Naive thymus-derived CD4-positive, alpha-beta T cell (primary cell): ENCODE results near the gene POMT1. TPM values are rescaled to one million over a fixed set of nuclear protein-coding genes. Genes with fewer than 3 reads are reported as not detected.
A peak's percentile ranks its signal among the peaks of the same experiment; 100 is the strongest.

Experiments used
- ATAC-seq: fragments of 150-1000 bp; cut with Tn5 transposase; 2 replicates; pipeline ENCODE4 v1.10.0; 2021; ENCODE audit warnings: mild to moderate bottlenecking, moderate library complexity
- CTCF ChIA-PET: fragments of 350-600 bp; sonication (Branson Sonifier 250); formaldehyde crosslinking; loops from one replicate; lab custom pipeline; 2021; ENCODE audit warnings: antibody characterized with exemption; lab: Charles Lee
- POLR2A ChIA-PET: fragments of 350-600 bp; sonication (Branson Sonifier 250); formaldehyde crosslinking; loops from one replicate; lab custom pipeline; 2021; ENCODE audit warnings: antibody characterized with exemption, inconsistent platforms; lab: Charles Lee
- DNase-seq, 9 donors: peaks; one replicate each; pipeline versions ENCODE4 v3.0.0 to v3.0.0-alpha.2; 2020 to 2022; ENCODE audit warnings: mixed read lengths in 1 of 9
- H3K27ac ChIP-seq: one replicate; pipeline ENCODE4 v1.7.0; 2013; ENCODE audit warnings: mild to moderate bottlenecking, low read depth, low read length, moderate library complexity
- H3K27me3 ChIP-seq, 2 donors: one replicate each; pipeline ENCODE4 v1.7.0; 2013; ENCODE audit warnings: low read length in 2 of 2, mild to moderate bottlenecking in 2 of 2, moderate library complexity in 2 of 2; ENCODE audit not compliant: control insufficient read depth in 2 of 2, insufficient read depth in 2 of 2
- H3K36me3 ChIP-seq, 3 experiments: 1 replicate in 2 of 3; 2 replicates in 1 of 3; pipeline ENCODE4 v1.7.0; 2013; ENCODE audit warnings: low read length in 3 of 3, mild to moderate bottlenecking in 3 of 3, moderate library complexity in 1 of 3; ENCODE audit not compliant: insufficient read depth in 3 of 3, control insufficient read depth in 2 of 3
- H3K4me1 ChIP-seq, 2 donors: one replicate each; pipeline ENCODE4 v1.7.0; 2013; ENCODE audit warnings: low read length in 2 of 2, mild to moderate bottlenecking in 2 of 2, moderate library complexity in 1 of 2; ENCODE audit not compliant: control insufficient read depth in 2 of 2, insufficient read depth in 2 of 2
- H3K4me3 ChIP-seq: 2 replicates; pipeline ENCODE4 v1.7.0; 2013; ENCODE audit warnings: mild to moderate bottlenecking, low read length
- H3K9me3 ChIP-seq, 3 experiments: 1 replicate in 2 of 3; 2 replicates in 1 of 3; pipeline ENCODE4 v1.7.0; 2013; ENCODE audit warnings: low read length in 3 of 3; ENCODE audit not compliant: control insufficient read depth in 2 of 3
- H3K27ac Mint-ChIP-seq, 9 donors: one replicate each; pipeline ENCODE4 v1.8.0; 2020 to 2022; ENCODE audit warnings: mixed read lengths in 9 of 9, mild to moderate bottlenecking in 8 of 9, moderate library complexity in 5 of 9, inconsistent platforms in 2 of 9
- H3K27me3 Mint-ChIP-seq, 5 donors: one replicate each; pipeline ENCODE4 v1.8.0; 2021 to 2022; ENCODE audit warnings: mixed read lengths in 5 of 5, mild to moderate bottlenecking in 1 of 5
- H3K36me3 Mint-ChIP-seq, 5 donors: one replicate each; pipeline ENCODE4 v1.8.0; 2020 to 2022; ENCODE audit warnings: mixed read lengths in 5 of 5, mild to moderate bottlenecking in 3 of 5, inconsistent platforms in 1 of 5
- H3K4me1 Mint-ChIP-seq, 7 donors: one replicate each; pipeline ENCODE4 v1.8.0; 2020 to 2022; ENCODE audit warnings: mixed read lengths in 7 of 7, mild to moderate bottlenecking in 3 of 7, inconsistent platforms in 1 of 7
- H3K4me3 Mint-ChIP-seq, 10 donors: one replicate each; pipeline ENCODE4 v1.8.0; 2020 to 2022; ENCODE audit warnings: mild to moderate bottlenecking in 10 of 10, mixed read lengths in 10 of 10, moderate library complexity in 6 of 10, inconsistent platforms in 2 of 10
- H3K9me3 Mint-ChIP-seq, 11 donors: one replicate each; pipeline ENCODE4 v1.8.0; 2020 to 2022; ENCODE audit warnings: mixed read lengths in 11 of 11, mild to moderate bottlenecking in 4 of 11, inconsistent platforms in 1 of 11, moderate library complexity in 1 of 11
- intact Hi-C, 2 donors: fragments of 100-400 bp; cut with micrococcal nuclease; formaldehyde crosslinking; loops; one replicate each; pipeline ENCODE4 v1.15.1; 2023
- polyA plus RNA-seq, 2 donors: library from polyadenylated mRNA; unstranded; fragments of 300-500 nt; fragmentation: Illumina TruSeq; gene quantifications; one replicate each; pipeline ENCODE4 v1.2.3, GENCODE V29; 2021
- total RNA-seq, 6 experiments: library from RNA in 5 of 6; stranded (reverse) in 5 of 6; gene quantifications; 1 replicate in 5 of 6; 2 replicates in 1 of 6; pipeline ENCODE4 v1.2.3 and lab custom pipeline; 2021 to 2026

POMT1 gene
- total and polyA plus RNA-seq, 7 experiments from 2014 or later, result 13.3 to 55.8 (median 41.0) TPM

DNA sequence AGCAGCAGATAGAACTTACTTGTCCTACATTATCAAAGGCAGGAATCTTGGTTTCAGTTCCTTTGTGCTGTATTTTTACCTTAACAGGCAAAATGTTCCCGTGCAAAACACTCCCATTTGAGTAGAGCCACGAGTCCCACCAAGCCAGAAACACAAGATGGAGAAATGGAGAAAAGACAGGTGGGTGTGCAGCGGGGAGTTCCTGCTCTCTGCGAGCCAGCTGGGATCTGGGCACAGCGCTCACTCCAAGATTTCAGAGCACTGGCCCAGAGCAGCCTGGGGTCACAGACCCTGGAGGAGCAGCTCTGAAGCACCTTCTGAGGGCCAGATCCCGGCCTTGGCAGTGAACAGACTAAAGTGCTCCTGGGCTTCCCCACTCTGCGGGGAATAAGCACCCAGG is 25.5 kb downstream of the POMT1 start:
- ATAC-seq (no peak), DNase-seq (no peak)
- Histone ChIP-seq H3K27me3 (no peaks in the 10 kb centered on the region), H3K36me3 (peaks cover 0 to 69% (median 19%) of the 10 kb centered on the region in 3 experiments), H3K4me3 (no peak overlapping the region), H3K9me3 (no peaks in the 10 kb centered on the region), H3K4me1 (peaks cover 6 to 10% of the 10 kb centered on the region in 2 donors), H3K27ac (no peak overlapping the region)
- peaks cover 0 to 2% (median 0%) of the 10 kb centered on the region in 11 donors for H3K9me3 Mint-ChIP-seq
- H3K36me3 Mint-ChIP-seq, result peaks cover 0 to 24% (median 5%) of the 10 kb centered on the region in 5 donors
- POLR2A ChIA-PET, result interaction anchor here (1.1 kb wide), 1 partner anchor 11 kb away, joined by 3 read pairs; no protein-coding TSS in a partner anchor
- intact Hi-C loops, result no loop called here
- peak overlapping the region in 6 of 9 donors; percentile 13 to 56 (median 35) for H3K27ac Mint-ChIP-seq
- peaks cover 7 to 26% (median 18%) of the 10 kb centered on the region in 7 donors for H3K4me1 Mint-ChIP-seq
- CTCF ChIA-PET, result interaction anchor here (0.6 kb wide), 1 partner anchor 175 kb away, joined by 4 read pairs; no protein-coding TSS in a partner anchor
- no peaks in the 10 kb centered on the region for H3K27me3 Mint-ChIP-seq
- H3K4me3 Mint-ChIP-seq, result peak overlapping the region; percentile 13 to 79 (median 52)

DNA sequence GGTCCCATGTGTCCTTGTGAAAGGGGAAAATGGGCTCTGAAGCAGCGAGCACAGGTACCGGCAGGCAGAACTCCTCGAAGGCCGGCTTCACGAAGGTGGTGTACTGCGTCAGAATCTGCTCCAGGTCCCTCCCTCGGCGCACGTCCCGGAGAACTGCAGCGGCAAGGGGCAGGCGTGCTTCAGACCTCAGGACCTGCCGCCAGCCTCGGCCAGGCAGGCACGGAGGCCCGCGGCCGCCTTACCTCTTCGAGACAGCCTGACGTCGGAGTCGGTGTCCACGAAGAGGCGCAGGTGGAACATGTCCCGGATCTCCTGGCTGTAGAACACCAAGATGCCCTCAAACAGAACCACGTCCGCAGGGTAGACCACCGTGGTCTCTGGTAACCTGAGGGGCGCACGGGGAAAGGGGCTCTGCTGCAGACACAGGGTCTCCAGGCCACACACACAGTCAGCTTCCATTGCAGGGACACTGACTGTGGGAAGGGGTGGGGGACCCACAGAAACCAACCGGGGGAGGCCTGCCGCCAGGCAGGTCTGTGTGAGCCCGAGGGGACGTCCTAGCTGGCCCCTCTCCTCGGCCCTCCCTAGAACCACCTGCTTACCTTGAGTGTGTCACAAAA is 26.3 kb downstream of the POMT1 start:
- no peaks in the 10 kb centered on the region for H3K27me3 ChIP-seq
- POLR2A ChIA-PET, result interaction anchor here (1.1 to 1.4 kb wide), 2 partner anchors 10 kb away, joined by 3 to 4 read pairs; no protein-coding TSS in a partner anchor
- Mint-ChIP-seq H3K9me3 (peaks cover 0 to 2% (median 0%) of the 10 kb centered on the region in 11 donors), H3K27me3 (no peaks in the 10 kb centered on the region), H3K4me1 (peaks cover 7 to 27% (median 18%) of the 10 kb centered on the region in 7 donors), H3K4me3 (peak overlapping the region in 8 of 10 donors; percentile 13 to 84 (median 56)), H3K27ac (peak overlapping the region in 2 of 9 donors; percentile 3 to 61), H3K36me3 (peaks cover 0 to 24% (median 5%) of the 10 kb centered on the region in 5 donors)
- no peaks in the 10 kb centered on the region for H3K9me3 ChIP-seq
- H3K4me3 ChIP-seq, result no peak overlapping the region
- H3K4me1 ChIP-seq, result peaks cover 6 to 10% of the 10 kb centered on the region in 2 donors
- no peak overlapping the region for H3K27ac ChIP-seq
- no peak for ATAC-seq
- CTCF ChIA-PET, result interaction anchor here (0.6 to 1.0 kb wide), 2 partner anchors 174 to 211 kb away, joined by 3 to 4 read pairs; no protein-coding TSS in a partner anchor
- peaks cover 0 to 61% (median 12%) of the 10 kb centered on the region in 3 experiments for H3K36me3 ChIP-seq
- intact Hi-C loops, result no loop called here
- no peak for DNase-seq

DNA sequence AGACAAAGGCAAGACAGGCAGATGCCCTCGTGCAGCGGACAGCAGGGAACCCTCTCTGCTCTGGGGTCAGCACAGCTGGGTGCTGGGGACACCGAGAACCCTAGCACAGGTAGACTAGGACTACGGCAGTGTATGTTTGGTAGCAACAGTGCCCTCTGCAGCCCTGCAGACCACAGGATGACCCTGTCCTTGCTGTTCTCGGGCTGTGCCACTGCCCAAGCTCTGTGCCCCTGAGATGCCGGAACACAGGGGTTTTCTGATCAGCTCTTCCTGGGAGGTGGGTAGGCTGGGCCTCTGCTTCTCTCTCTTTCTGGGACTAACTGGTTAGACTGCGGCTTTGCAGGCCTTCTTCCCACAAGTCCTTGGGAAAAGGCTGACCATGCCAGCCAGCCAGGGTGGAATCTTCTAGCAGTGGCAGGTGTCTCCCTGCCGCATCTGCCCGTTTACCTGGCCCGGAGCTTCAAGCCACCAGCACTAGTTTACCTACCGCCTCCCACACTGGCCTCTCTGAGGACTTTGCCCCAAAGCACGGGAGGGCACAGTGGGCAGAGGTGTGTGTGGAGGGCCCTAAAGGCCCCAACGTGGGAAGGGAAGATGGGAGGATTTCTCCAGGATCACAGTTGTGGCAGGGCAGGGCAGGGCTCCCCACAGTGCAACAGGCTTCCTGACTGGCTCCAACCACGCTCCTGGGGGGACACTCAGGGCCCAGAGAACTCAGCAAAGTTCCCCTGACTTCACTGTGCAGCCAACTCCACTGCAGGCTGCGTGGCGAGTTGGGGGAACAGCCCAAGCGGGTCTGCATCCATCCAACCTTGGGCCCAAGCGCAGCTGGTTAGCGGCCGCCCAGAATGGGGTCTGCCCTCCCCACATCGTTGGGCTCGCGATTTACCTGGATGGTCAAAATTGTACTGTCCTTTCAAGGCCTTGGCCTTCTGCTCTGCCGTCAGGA is 27.2 kb downstream of the POMT1 start:
- Histone ChIP-seq H3K9me3 (no peaks in the 10 kb centered on the region), H3K27ac (peak overlapping the region; percentile 90), H3K4me3 (peak overlapping the region; percentile 63), H3K27me3 (no peaks in the 10 kb centered on the region), H3K4me1 (peaks cover 14 to 19% of the 10 kb centered on the region in 2 donors), H3K36me3 (peaks cover 0 to 52% (median 6%) of the 10 kb centered on the region in 3 experiments)
- H3K4me1 Mint-ChIP-seq, result peaks cover 13 to 35% (median 27%) of the 10 kb centered on the region in 7 donors
- H3K36me3 Mint-ChIP-seq, result peaks cover 0 to 17% (median 5%) of the 10 kb centered on the region in 5 donors
- ATAC-seq (no peak), DNase-seq (no peak)
- intact Hi-C loops, result loop anchor here (2.0 to 10.0 kb wide), 5 partner anchors 27 to 825 kb away; partner anchors contain the start of genes NUP214 (in 1 of the 2), POMT1 (in 1 of the 2), RAPGEF1 (in 1 of the 2) and SETX (in 1 of the 2)
- ChIA-PET POLR2A (interaction anchor here (1.4 kb wide), 1 partner anchor 9 kb away, joined by 4 read pairs; no protein-coding TSS in a partner anchor), CTCF (interaction anchor here (0.6 to 1.0 kb wide), 3 partner anchors 10 to 210 kb away, joined by 3 read pairs; no protein-coding TSS in a partner anchor)
- peak overlapping the region; percentile 59 to 84 (median 77) for H3K4me3 Mint-ChIP-seq
- H3K9me3 Mint-ChIP-seq, result peaks cover 0 to 2% (median 0%) of the 10 kb centered on the region in 11 donors
- no peaks in the 10 kb centered on the region for H3K27me3 Mint-ChIP-seq
- H3K27ac Mint-ChIP-seq, result peak overlapping the region; percentile 6 to 71 (median 63)

DNA sequence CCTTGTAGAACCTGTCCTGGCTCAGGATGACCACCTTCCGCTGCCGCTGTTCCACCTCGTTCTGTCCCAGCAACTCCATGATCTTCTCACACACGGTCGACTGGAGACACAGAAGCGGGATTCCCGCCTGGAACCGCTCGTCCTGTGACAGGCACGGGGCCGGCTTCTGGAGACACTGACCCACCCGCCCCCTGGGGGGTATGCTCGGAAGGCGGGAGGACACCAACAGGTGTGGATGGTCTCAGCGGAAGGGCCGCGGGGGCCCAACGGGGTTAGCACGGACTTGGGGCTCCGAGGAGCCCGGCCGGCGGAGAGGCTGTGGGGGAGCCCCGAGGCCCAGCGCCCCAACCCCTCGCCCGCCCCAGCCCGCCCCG is 27.8 kb downstream of the POMT1 start:
- Histone ChIP-seq H3K9me3 (no peaks in the 10 kb centered on the region), H3K4me3 (peak overlapping the region; percentile 63), H3K27ac (peak overlapping the region; percentile 90), H3K36me3 (peaks cover 0 to 45% (median 6%) of the 10 kb centered on the region in 3 experiments), H3K27me3 (no peaks in the 10 kb centered on the region), H3K4me1 (peaks cover 19 to 25% of the 10 kb centered on the region in 2 donors)
- CTCF ChIA-PET, result no interaction called here
- intact Hi-C loops, result loop anchor here (2.0 to 10.0 kb wide), 5 partner anchors 28 to 824 kb away; partner anchors contain the start of genes NUP214 (in 1 of the 2), POMT1 (in 1 of the 2), RAPGEF1 (in 1 of the 2) and SETX (in 1 of the 2)
- peaks cover 15 to 42% (median 32%) of the 10 kb centered on the region in 7 donors for H3K4me1 Mint-ChIP-seq
- H3K27ac Mint-ChIP-seq, result peak overlapping the region in 5 of 9 donors; percentile 21 to 71 (median 46)
- H3K9me3 Mint-ChIP-seq, result peaks cover 0 to 2% (median 0%) of the 10 kb centered on the region in 11 donors
- ATAC-seq (peak; percentile 2), DNase-seq (peak in 1 of 9 donors; percentile 21)
- no peaks in the 10 kb centered on the region for H3K27me3 Mint-ChIP-seq
- H3K4me3 Mint-ChIP-seq, result peak overlapping the region; percentile 59 to 84 (median 77)
- H3K36me3 Mint-ChIP-seq, result peaks cover 0 to 14% (median 5%) of the 10 kb centered on the region in 5 donors
- POLR2A ChIA-PET, result interaction anchor here (1.4 to 1.7 kb wide), 2 partner anchors 8 to 157 kb away, joined by 4 read pairs; no protein-coding TSS in a partner anchor

DNA sequence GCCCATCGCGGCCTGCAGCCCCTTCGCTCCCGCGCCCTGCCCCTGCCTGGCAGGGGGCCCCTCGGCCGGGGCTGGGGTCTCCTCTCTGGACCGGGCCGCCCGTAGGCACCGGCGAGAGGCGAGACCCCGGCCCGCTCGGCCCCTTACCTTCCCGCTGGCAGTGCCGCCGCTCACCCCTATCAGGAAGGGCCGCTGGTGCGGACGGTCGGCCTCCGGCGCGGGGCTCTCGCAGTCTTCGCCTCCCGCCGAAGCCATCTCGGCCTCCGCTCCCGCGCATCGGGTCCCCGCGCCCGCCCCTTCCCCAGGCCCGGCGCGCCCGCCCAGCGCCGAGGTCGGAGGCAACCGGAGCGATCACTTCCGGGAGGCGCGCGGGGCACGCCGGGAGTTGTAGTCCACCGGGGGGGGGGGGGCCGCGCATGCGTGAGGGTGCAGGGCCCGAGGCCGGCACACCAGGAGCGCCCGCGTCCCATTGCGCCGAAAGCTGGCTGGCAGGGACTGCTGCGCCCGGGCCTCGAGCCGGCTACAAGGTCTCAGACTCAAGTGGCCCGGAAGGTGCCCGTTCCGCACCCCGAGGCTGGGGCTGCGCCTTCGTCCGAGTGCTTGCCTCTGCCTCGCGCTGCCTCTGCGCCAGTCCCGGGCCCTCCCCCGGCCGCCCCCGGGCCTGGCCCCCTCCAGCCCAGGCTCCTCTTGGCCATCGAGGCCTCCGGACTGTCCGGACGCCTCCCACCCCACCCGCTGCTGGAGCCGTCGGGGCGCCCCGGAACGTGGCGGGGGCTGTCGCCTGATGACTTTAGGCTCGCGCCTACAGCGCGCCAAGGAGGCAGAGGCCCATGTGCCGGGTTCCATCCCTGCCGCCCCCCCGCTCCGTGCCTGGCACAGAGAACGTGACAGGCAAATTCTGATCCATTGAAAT is 28.5 kb downstream of the POMT1 start, which contains the start of gene UCK1:
UCK1 (minus strand) TSS at position 344 of the 913 bp plus-strand sequence; CDS start at position 255, 89 bp downstream.
- ATAC-seq, result peak; percentile 97
- DNase-seq, result peak; percentile 58 to 84 (median 71)
- H3K4me3 Mint-ChIP-seq, result peak within 1 kb of the TSS; percentile 59 to 84 (median 77)
- Histone ChIP-seq H3K4me3 (peak within 1 kb of the TSS; percentile 63), H3K4me1 (peaks cover 21 to 30% of the 10 kb centered on the region in 2 donors), H3K9me3 (no peaks in the 10 kb centered on the region), H3K36me3 (peaks cover 0 to 39% (median under 1%) of the 10 kb centered on the region in 3 experiments), H3K27me3 (no peaks in the 10 kb centered on the region), H3K27ac (peak within 1 kb of the TSS; percentile 90)
- no peaks in the 10 kb centered on the region for H3K27me3 Mint-ChIP-seq
- intact Hi-C loops, result loop anchor here (1.0 to 10.0 kb wide), 9 partner anchors 28 to 824 kb away; partner anchors contain the start of genes NUP214 (in 2 of the 2), POMT1 (in 2 of the 2), RAPGEF1 (in 1 of the 2) and SETX (in 1 of the 2)
- H3K4me1 Mint-ChIP-seq, result peaks cover 15 to 46% (median 34%) of the 10 kb centered on the region in 7 donors
- peaks cover 0 to 13% (median 5%) of the 10 kb centered on the region in 5 donors for H3K36me3 Mint-ChIP-seq
- ChIA-PET POLR2A (interaction anchor here (0.6 to 1.7 kb wide), 5 partner anchors 31 to 182 kb away, joined by 3 to 6 read pairs (median 4); no protein-coding TSS in a partner anchor), CTCF (no interaction called here)
- peaks cover 0 to 2% (median 0%) of the 10 kb centered on the region in 11 donors for H3K9me3 Mint-ChIP-seq
- H3K27ac Mint-ChIP-seq, result peak within 1 kb of the TSS in 6 of 9 donors; percentile 46 to 85 (median 68)
